Stimulated activated CD8-positive, alpha-beta memory T cell treated with anti-CD3 and anti-CD28 coated beads, Interleukin-15, amount 100 ng/mL, for 1 hour (primary cell): ENCODE results near the gene DDX56.
"Not testable (repeated sequence)": the region's sequence is repeated elsewhere in the genome, so short reads cannot be mapped to it uniquely, and the experiment has no call there.

ENCODE experiments used
- DNase-seq: peaks from one replicate; pipeline ENCODE4 v3.0.0-alpha.2; 2020; ENCODE audit warnings: low read depth

DDX56 gene

GRCh38 chr7:44573464-44574286 is at the start of gene DDX56:
Gene DDX56, minus strand, starts transcription at chr7:44573908. Its CDS starts 13 bp downstream, at chr7:44573895.
- peak; percentile 82 for DNase-seq

- DNase-seq, result no peak
These were observed 48.8 kb upstream of the DDX56 start for GRCh38 chr7:44622342-44623151.

GRCh38 chr7:44621750-44622103 is 48.0 kb upstream of the DDX56 start:
- DNase-seq, result no peak

- DNase-seq, result no peak
These were observed 47.5 kb upstream of the DDX56 start for GRCh38 chr7:44621034-44621749.

DNA sequence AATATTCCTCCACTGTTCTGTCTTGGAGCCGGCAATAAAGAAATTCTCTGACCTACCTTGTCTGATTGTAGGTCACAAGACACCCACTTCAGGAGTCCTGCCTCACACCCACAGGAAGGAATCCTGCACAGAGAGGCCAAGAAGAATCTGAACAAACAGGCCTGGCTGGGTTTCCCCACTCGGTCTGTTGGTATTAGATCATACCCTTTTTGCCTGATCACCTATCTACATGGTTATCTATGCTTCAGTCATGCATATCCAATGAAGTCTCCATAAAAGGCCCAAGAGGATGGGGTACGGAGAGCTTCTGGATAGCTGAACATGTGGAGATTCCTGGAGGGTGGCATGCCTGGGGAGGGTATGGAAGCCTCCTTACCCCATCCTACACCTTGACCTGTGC is 45.0 kb upstream of the DDX56 start:
- DNase-seq, result no peak

DNA sequence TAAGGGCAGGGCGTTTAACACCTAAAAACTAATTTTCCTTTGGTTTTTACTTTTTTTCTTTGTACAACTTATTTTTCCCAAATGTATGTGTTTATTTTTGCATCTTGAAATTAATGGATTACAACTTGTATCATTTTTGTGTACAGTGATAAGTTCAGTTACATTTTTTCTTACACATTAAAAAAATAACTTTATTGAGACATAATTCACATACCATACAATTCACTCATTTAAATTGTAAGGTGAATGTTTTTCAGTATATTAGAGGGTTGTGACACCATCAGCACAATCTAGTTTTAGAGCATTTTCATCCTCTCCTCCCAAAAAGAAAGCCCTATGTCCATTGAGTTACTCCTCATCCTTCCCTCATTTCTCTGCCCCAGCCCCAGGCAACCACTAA is 44.3 kb upstream of the DDX56 start:
- DNase-seq, result no peak

- DNase-seq, result no peak
These were observed 43.6 kb upstream of the DDX56 start for GRCh38 chr7:44617225-44617890.

- no peak for DNase-seq
These were observed 42.8 kb upstream of the DDX56 start for GRCh38 chr7:44616545-44616944.

DNA sequence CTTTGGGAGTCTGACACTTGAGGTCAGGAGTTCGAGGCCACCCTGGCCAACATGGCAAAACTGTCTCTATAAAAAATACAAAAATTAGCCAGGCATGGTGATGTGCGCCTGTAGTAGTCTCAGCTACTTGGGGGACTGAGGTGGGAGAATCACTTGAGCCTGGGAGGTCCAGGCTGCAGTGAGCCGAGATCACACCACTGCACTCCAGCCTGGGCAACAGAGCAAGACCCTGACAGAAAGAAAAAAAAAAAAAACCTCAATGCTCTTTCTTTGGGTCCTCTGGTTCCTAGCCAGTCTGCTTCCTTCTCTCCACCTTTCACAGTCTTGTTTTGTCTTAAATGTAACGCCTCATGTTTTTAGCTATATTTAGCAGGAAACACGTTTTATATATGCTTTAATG is 42.1 kb upstream of the DDX56 start:
- DNase-seq, result no peak

DNA sequence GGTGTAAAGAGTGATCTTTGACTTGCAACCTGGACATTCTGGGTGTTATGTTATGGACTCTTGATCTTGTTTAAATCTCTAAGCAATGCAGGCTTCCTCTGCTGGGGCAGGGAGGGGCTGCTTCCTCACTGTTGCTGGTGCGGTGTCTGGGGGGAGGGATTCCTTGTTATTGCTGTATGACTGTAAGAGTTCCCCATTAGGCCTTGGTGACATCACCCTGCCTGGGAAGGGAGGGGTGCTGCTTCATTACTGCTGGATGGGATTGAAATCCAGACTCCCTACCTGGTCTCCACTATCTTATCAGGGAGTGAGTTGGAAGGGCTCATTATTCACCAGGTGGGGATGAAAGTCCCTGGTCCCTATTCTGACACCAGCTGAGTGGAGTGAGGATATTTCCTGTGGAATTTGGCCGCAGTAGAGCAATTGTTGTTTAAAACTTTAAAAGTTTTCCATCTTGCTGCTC is 41.5 kb upstream of the DDX56 start:
- no peak for DNase-seq

- no peak for DNase-seq
These were observed 36.1 kb upstream of the DDX56 start for GRCh38 chr7:44609829-44610228.

GRCh38 chr7:44608916-44609648 is 35.4 kb upstream of the DDX56 start:
- DNase-seq, result no peak

- no peak for DNase-seq
These were observed 33.7 kb upstream of the DDX56 start for GRCh38 chr7:44607141-44608068.

GRCh38 chr7:44606341-44607140 is 32.8 kb upstream of the DDX56 start, which contains the start of gene OGDH:
Gene OGDH, plus strand, starts transcription at chr7:44606627. Its CDS starts 17,717 bp downstream, at chr7:44624344.
- DNase-seq, result peak; percentile 99

DNA sequence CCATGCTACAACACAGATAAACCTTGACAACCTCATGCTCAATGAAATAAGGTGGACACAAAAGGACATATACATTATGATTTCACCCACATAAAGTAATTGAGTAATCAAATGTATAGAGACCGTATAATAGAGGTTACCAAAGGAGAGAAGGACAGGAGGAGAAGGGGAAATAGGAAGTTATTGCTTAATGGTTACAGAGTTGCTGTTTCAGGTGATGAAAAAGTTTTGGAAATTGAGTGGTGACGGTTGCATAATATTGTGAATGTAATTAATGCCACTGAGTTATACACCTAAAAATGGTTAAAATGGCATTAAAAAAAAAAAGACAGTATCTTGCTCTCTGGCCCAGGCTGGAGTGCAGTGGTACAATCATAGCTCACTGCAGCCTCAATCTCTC is 31.2 kb upstream of the DDX56 start:
- no peak for DNase-seq

GRCh38 chr7:44603193-44603592 is 29.5 kb upstream of the DDX56 start:
- DNase-seq, result no peak

GRCh38 chr7:44602576-44602910 is 28.8 kb upstream of the DDX56 start:
- no peak for DNase-seq

GRCh38 chr7:44599222-44599621 is 25.5 kb upstream of the DDX56 start:
- DNase-seq, result no peak

DNA sequence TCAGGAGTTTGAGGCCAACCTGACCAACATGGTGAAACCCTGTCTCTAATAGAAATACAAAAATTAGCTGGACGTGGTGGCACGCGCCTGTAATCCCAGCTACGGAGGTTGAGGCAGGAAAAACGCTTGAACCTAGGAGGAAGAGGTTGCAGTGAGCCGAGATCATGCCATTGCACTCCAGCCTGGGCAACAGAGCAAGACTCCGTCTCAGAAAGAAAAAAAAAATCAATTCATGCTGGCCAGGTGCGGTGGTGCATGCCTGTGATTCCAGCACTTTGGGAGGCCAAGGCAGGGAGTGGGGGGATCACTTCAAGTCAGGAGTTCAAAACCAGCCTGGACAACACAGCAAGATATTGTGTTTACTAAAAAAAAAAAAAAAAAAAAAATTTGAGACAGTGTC is 23.5 kb upstream of the DDX56 start:
- DNase-seq, result not testable (repeated sequence)
